HPDE6-E6E7 (cell line): ENCODE results near the gene COL9A3.
A peak's percentile ranks its signal among the peaks of the same experiment; 100 is the strongest.

Experiments
- DNase-seq: peaks from one replicate; pipeline ENCODE4 v3.0.0; 2011; ENCODE audit warnings: missing footprints; ENCODE audit errors: extremely low spot score

Gene COL9A3

GRCh38 chr20:62811320-62811719 is 5.5 kb upstream of the COL9A3 start:
- no peak for DNase-seq

GRCh38 chr20:62811720-62812119 is 5.1 kb upstream of the COL9A3 start:
- no peak for DNase-seq

- no peak for DNase-seq
These were observed 4.5 kb upstream of the COL9A3 start for GRCh38 chr20:62812181-62812906.

- no peak for DNase-seq
These were observed 4.0 kb upstream of the COL9A3 start for GRCh38 chr20:62812907-62813200.

GRCh38 chr20:62813588-62813987 is 3.3 kb upstream of the COL9A3 start:
- no peak for DNase-seq

GRCh38 chr20:62814060-62814708 is 2.7 kb upstream of the COL9A3 start:
- DNase-seq = no peak

GRCh38 chr20:62814709-62815065 is 2.2 kb upstream of the COL9A3 start:
- DNase-seq = no peak

- DNase-seq = peak; percentile 87
These were observed 1.5 kb upstream of the COL9A3 start for GRCh38 chr20:62815066-62815991.

- no peak for DNase-seq
These were observed 593 bp upstream of the COL9A3 start for GRCh38 chr20:62816031-62816883.

GRCh38 chr20:62817975-62818591 is 1.2 kb downstream of the COL9A3 start:
- no peak for DNase-seq

- peak; percentile 73 for DNase-seq
These were observed 2.0 kb downstream of the COL9A3 start for GRCh38 chr20:62818592-62819493.

- DNase-seq = no peak
These were observed 2.8 kb downstream of the COL9A3 start for GRCh38 chr20:62819494-62820174.

- no peak for DNase-seq
These were observed 3.5 kb downstream of the COL9A3 start for GRCh38 chr20:62820208-62820961.

GRCh38 chr20:62820962-62821725 is 4.3 kb downstream of the COL9A3 start:
- no peak for DNase-seq

GRCh38 chr20:62821726-62822210 is 4.9 kb downstream of the COL9A3 start:
- no peak for DNase-seq

GRCh38 chr20:62822239-62822787 is 5.5 kb downstream of the COL9A3 start:
- DNase-seq = no peak

GRCh38 chr20:62822788-62823651 is 6.2 kb downstream of the COL9A3 start:
- DNase-seq = peak; percentile 70
